K562 (cell line): Measurements from ENCODE around the gene HLF. TPM values are rescaled to one million over a fixed set of nuclear protein-coding genes. Genes with fewer than 3 reads are reported as not detected.
A peak's percentile ranks its signal among the peaks of the same experiment; 100 is the strongest.
"Not testable (repeated sequence)": the region's sequence is repeated elsewhere in the genome, so short reads cannot be mapped to it uniquely, and the experiment has no call there.

Experiments
- ATAC-seq: fragments of 200-7000 bp; cut with Tn5 transposase; 3 replicates; pipeline ENCODE4 v1.9.1; 2020; ENCODE audit warnings: moderate library complexity
- BruUV-seq: library from RNA; stranded (reverse); fragments of 400-500 nt; replicated peaks from 2 replicates; lab custom pipeline; 2021; lab: Mats Ljungman, UMichigan
- CTCF ChIA-PET: fragments of 300-600 bp; formaldehyde crosslinking; extraction: SDS; loops from one replicate; lab custom pipeline; 2021; ENCODE audit warnings: low intra/inter-chr PET ratio; lab: Yijun Ruan, JAX
- POLR2A ChIA-PET: fragments of 300-600, 350-650 bp; sonication (Branson Sonifier 250); formaldehyde crosslinking; extraction: SDS; loops from one replicate; lab custom pipeline; 2021; ENCODE audit warnings: antibody characterized with exemption, inconsistent platforms; lab: Yijun Ruan, JAX
- DNase-seq, 4 experiments: peaks; one replicate each; pipeline versions ENCODE4 v3.0.0 to v3.0.0-alpha.2; 2011 to 2018; ENCODE audit warnings: low spot score in 3 of 4, mixed read lengths in 3 of 4; ENCODE audit errors: extremely low read depth in 1 of 4
- FAIRE-seq: peaks from 2 replicates; lab custom pipeline; 2011; peaks lifted over from hg19 to GRCh38; lab: Jason Lieb, UNC
- H2AFZ ChIP-seq: 2 replicates; pipeline ENCODE4 v1.6.0; 2011; ENCODE audit warnings: low read depth, low read length, control low read depth, inconsistent platforms
- H3K27ac ChIP-seq: fragments of 200-600 bp; 3 replicates; pipeline ENCODE4 v1.8.0; 2011; ENCODE audit warnings: low read depth, mild to moderate bottlenecking, control low read depth, inconsistent platforms, low read length, moderate library complexity, mixed read lengths; ENCODE audit errors: extremely low read depth
- H3K27me3 ChIP-seq, 2 experiments: fragments of 300-600 bp in 1 of 2; 2 replicates in 1 of 2; 3 replicates in 1 of 2; pipeline versions ENCODE4 v1.6.0 to v1.8.0; 2011; ENCODE audit warnings: inconsistent platforms in 2 of 2, low read length in 2 of 2, mild to moderate bottlenecking in 1 of 2, mixed read lengths in 1 of 2, moderate library complexity in 1 of 2; ENCODE audit not compliant: control insufficient read depth in 2 of 2, insufficient read depth in 2 of 2
- H3K36me3 ChIP-seq: fragments of 300-600 bp; 3 replicates; pipeline ENCODE4 v1.8.0; 2011; ENCODE audit warnings: mild to moderate bottlenecking, low read length, inconsistent platforms; ENCODE audit not compliant: control insufficient read depth, insufficient read depth
- H3K4me1 ChIP-seq, 2 experiments: fragments of 200-600 bp in 1 of 2; replicated peaks in 1 of 2; 2 replicates in 1 of 2; 3 replicates in 1 of 2; pipeline versions ENCODE4 v1.5.1 to v1.8.0; 2011; ENCODE audit warnings: inconsistent platforms in 2 of 2, low read length in 2 of 2, mild to moderate bottlenecking in 1 of 2, mixed read lengths in 1 of 2, moderate library complexity in 1 of 2; ENCODE audit not compliant: control insufficient read depth in 2 of 2, insufficient read depth in 2 of 2
- H3K4me2 ChIP-seq: 2 replicates; pipeline ENCODE4 v1.6.1; 2011; ENCODE audit warnings: low read length, control low read depth, inconsistent platforms, mixed read lengths; ENCODE audit not compliant: insufficient read depth
- H3K4me3 ChIP-seq: fragments of 200-600 bp; sonication (generic), shearing (Covaris generic); 2 replicates; pipeline ENCODE4 v1.5.1; 2016; ENCODE audit warnings: control low read depth, inconsistent platforms
- H3K79me2 ChIP-seq: fragments of 200-600 bp; 3 replicates; pipeline ENCODE4 v1.8.0; 2011; ENCODE audit warnings: low read length, inconsistent platforms; ENCODE audit not compliant: control insufficient read depth, insufficient read depth
- H3K9ac ChIP-seq, 2 experiments: 2 replicates each; pipeline versions ENCODE4 v1.6.0 to v1.6.1; 2011; ENCODE audit warnings: low read depth in 2 of 2, low read length in 2 of 2, control low read depth in 1 of 2, inconsistent platforms in 1 of 2, mild to moderate bottlenecking in 1 of 2, mixed read lengths in 1 of 2; ENCODE audit not compliant: insufficient read depth in 1 of 2
- H3K9me1 ChIP-seq: one replicate; pipeline ENCODE4 v1.6.0; 2011; ENCODE audit warnings: inconsistent platforms, mild to moderate bottlenecking, low read length, moderate library complexity; ENCODE audit not compliant: control insufficient read depth, insufficient read depth
- H3K9me3 ChIP-seq: replicated peaks from 2 replicates; pipeline ENCODE4 v1.5.1; 2011; ENCODE audit warnings: low read depth, low read length, inconsistent platforms; ENCODE audit not compliant: control insufficient read depth, insufficient read depth
- H4K20me1 ChIP-seq: replicated peaks from 2 replicates; pipeline ENCODE4 v1.6.1; 2011; ENCODE audit warnings: low read length, inconsistent platforms, mixed read lengths; ENCODE audit not compliant: control insufficient read depth, insufficient read depth
- ARID2 ChIP-seq: fragments of 450-650 bp; IDR thresholded peaks from 2 replicates; pipeline ENCODE4 v1.6.1; 2017; ENCODE audit warnings: antibody characterized with exemption, mild to moderate bottlenecking
- ASH1L ChIP-seq: fragments of 450-650 bp; IDR thresholded peaks from 2 replicates; pipeline ENCODE4 v1.6.1; 2018; ENCODE audit warnings: borderline replicate concordance, mild to moderate bottlenecking, low read depth; ENCODE audit not compliant: partially characterized antibody
- L3MBTL2 ChIP-seq: fragments of 450-650 bp; IDR thresholded peaks from 2 replicates; pipeline ENCODE4 v1.6.1; 2016; ENCODE audit warnings: mild to moderate bottlenecking, moderate library complexity
- NFIC ChIP-seq: fragments of 450-650 bp; IDR thresholded peaks from 2 replicates; pipeline ENCODE4 v1.6.1; 2017; ENCODE audit warnings: mild to moderate bottlenecking, inconsistent platforms
- ZNF431 ChIP-seq: sonication (generic); formaldehyde crosslinking; IDR thresholded peaks from 2 replicates; pipeline ENCODE4 v1.8.0; 2022; ENCODE audit warnings: mild to moderate bottlenecking, missing genetic modification reagents
- WGBS: fragments of 100-300 bp; shearing (Covaris generic); methylation state at CpG from one replicate; pipeline ENCODE4 v1.1.6; 2016; ENCODE audit warnings: low coverage, mixed read lengths; ENCODE audit not compliant: insufficient coverage; ENCODE audit errors: missing lambda C conversion rate; 5-methylcytosine and 5-hydroxymethylcytosine counted together
- in situ Hi-C: fragments of 300-500 bp; cut with MboI; formaldehyde crosslinking; loops from 4 replicates; pipeline ENCODE4 v1.15.0; 2018; ENCODE audit warnings: inconsistent platforms, mixed read lengths
- intact Hi-C: fragments of 100-400 bp; cut with micrococcal nuclease; formaldehyde crosslinking; loops from 2 replicates; pipeline ENCODE4 v1.14.2; 2022
- polyA plus RNA-seq, 8 experiments: library from polyadenylated mRNA; depleted of rRNA in 4 of 8; stranded (reverse) in 5 of 8; unstranded in 3 of 8; fragments of >200 nt; fragmentation: Nextera tagmentation in 2 of 8; fragmentation: Illumina TruSeq in 1 of 8; extraction: Ambion mirVana in 2 of 8; extraction: Trizol in 1 of 8; gene quantifications; 2 replicates each; pipeline versions ENCODE4 v1.2.1 to v1.2.3, GENCODE V29; 2011 to 2014; ENCODE audit warnings: inconsistent platforms in 1 of 8, missing spikeins in 1 of 8
- total RNA-seq, 7 experiments: library from RNA; depleted of rRNA in 6 of 7; stranded (reverse); fragments of >200 nt in 6 of 7; fragmentation: Illumina TruSeq in 2 of 7; extraction: Trizol in 2 of 7; gene quantifications; 2 replicates each; pipeline versions ENCODE4 v1.2.1 to v1.2.3, GENCODE V29; 2011 to 2021; ENCODE audit warnings: low replicate concordance in 1 of 7

Gene HLF
- total and polyA plus RNA-seq, 9 of the 15 experiments (the other 6 are each of a cell fraction or from before 2014, with no cell fraction given), result 0.03 to 0.24 (median 0.09) TPM

DNA sequence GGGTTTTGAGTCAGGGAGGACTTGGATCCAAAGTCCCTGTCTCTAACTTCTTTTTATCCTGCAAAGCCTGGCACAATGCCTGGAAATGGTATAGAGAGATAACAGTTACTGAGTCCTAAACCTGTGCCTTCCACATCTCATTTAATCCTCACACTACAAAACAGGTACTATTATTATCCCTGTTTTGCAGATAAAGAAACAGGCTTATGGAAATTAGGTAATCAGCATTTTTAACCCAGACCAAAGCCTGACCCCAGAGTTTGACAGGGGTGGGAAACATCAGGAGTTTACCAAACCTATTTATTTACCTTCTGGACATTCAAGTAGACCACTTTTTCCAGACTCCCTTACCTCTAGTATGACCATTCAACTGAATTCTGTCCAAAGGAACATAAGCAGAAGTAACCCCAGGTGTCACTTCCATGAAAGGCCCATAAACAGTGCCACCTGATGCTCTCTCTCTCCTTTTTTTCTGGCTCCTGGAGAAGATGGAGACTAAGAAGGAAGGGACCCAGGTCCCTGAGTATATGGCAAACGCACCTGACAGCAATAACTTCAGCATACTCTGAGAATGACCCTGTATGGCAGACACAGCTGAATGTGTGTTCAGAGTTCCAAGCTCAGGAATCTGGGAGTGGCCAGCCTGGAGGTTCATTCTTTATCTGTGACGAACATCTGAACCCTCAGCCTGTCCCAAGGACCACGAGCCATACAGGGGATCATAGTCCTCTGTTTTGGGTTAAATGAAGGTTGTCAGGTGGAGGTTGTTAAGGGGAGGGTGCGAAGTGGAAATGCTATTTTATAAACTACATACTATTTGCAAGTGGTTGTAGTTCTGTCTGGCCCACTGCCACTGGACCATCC, 62.7 kb downstream of the HLF start:
- no peak for TF ChIP-seq ARID2
- 0 out of 2 replicates have a peak, but pooled peaks have one; percentile 15 for TF ChIP-seq L3MBTL2
- TF ChIP-seq NFIC, result peak; percentile 61
- TF ChIP-seq ASH1L, result no peak
- no peaks in the 10 kb centered on the region for H3K9me1 ChIP-seq
- WGBS, result 32% methylated on average over 4 of the region's 4 CpGs
- H3K4me2 ChIP-seq, result no peak overlapping the region
- H3K79me2 ChIP-seq, result no peaks in the 10 kb centered on the region
- intact Hi-C loops, result no loop called here
- DNase-seq (peak in 1 of 4 experiments; percentile 34), FAIRE-seq (no peak), ATAC-seq (no peak)
- H3K9me3 ChIP-seq, result no peaks in the 10 kb centered on the region
- H3K27me3 ChIP-seq, result no peaks in the 10 kb centered on the region
- in situ Hi-C loops, result no loop called here
- peak overlapping the region; percentile 53; the same call in 1 of the 2 replicates for H2AFZ ChIP-seq
- no peaks in the 10 kb centered on the region for H3K36me3 ChIP-seq
- ChIA-PET POLR2A (interaction anchor here (0.7 kb wide), 1 partner anchor 359 kb away, joined by 4 read pairs; no protein-coding TSS in a partner anchor), CTCF (no interaction called here)
- no peak overlapping the region for H3K4me3 ChIP-seq
- H3K4me1 ChIP-seq, result peaks cover 2 to 19% of the 10 kb centered on the region in 2 experiments
- no TSS peak for BruUV-seq
- H3K27ac ChIP-seq, result no peak overlapping the region
- no peak overlapping the region for H3K9ac ChIP-seq
- H4K20me1 ChIP-seq, result no peaks in the 10 kb centered on the region

- DNase-seq, H3K36me3 ChIP-seq, H2AFZ ChIP-seq, POLR2A ChIA-PET, intact Hi-C loops, in situ Hi-C loops, FAIRE-seq, H3K9ac ChIP-seq, ATAC-seq, H3K4me3 ChIP-seq, H3K4me2 ChIP-seq, H3K27me3 ChIP-seq, H3K79me2 ChIP-seq, CTCF ChIA-PET, H4K20me1 ChIP-seq, H3K27ac ChIP-seq, H3K9me3 ChIP-seq, BruUV-seq, H3K9me1 ChIP-seq: not testable (repeated sequence)
- WGBS, result 6% methylated on average over 2 of the region's 2 CpGs
- H3K4me1 ChIP-seq, result peaks cover 7 to 19% of the 10 kb centered on the region in 2 experiments
- peak; percentile 94 for TF ChIP-seq ZNF431 (CRISPR knock-in tag)
These were observed 63.8 kb downstream of the HLF start for GRCh38 chr17:55328514-55328913.
